KMS-11 (cell line): ENCODE measurements around the gene CHCHD4.

ENCODE experiments used
- H2AFZ ChIP-seq: fragments of 200-600 bp; sonication (generic); 2 replicates; pipeline ENCODE4 v1.6.1; 2016; ENCODE audit warnings: antibody characterized with exemption, mixed run types, low read depth
- H3K27ac ChIP-seq: fragments of 200-600 bp; sonication (generic); 2 replicates; pipeline ENCODE4 v1.6.1; 2016; ENCODE audit warnings: mild to moderate bottlenecking, mixed run types
- H3K27me3 ChIP-seq: fragments of 200-600 bp; sonication (generic); 2 replicates; pipeline ENCODE4 v1.6.1; 2017; ENCODE audit warnings: mild to moderate bottlenecking, low read depth, mixed run types, moderate library complexity; ENCODE audit not compliant: insufficient read depth
- H3K36me3 ChIP-seq: fragments of 200-600 bp; sonication (generic); 2 replicates; pipeline ENCODE4 v1.6.1; 2017; ENCODE audit warnings: mild to moderate bottlenecking, mixed run types; ENCODE audit not compliant: insufficient read depth
- H3K4me1 ChIP-seq: fragments of 200-600 bp; sonication (generic); 2 replicates; pipeline ENCODE4 v1.6.1; 2016; ENCODE audit warnings: mild to moderate bottlenecking, low read depth, mixed run types; ENCODE audit not compliant: poor library complexity, severe bottlenecking
- H3K4me2 ChIP-seq: fragments of 200-600 bp; sonication (generic); 2 replicates; pipeline ENCODE4 v1.7.0; 2016; ENCODE audit warnings: mild to moderate bottlenecking, mixed run types
- H3K4me3 ChIP-seq: fragments of 200-600 bp; sonication (generic); IDR thresholded peaks from 2 replicates; pipeline ENCODE4 v1.6.1; 2017; ENCODE audit warnings: low read depth, low read length, mixed read lengths; ENCODE audit not compliant: insufficient read depth
- H3K79me2 ChIP-seq: fragments of 200-600 bp; sonication (generic); 2 replicates; pipeline ENCODE4 v1.6.1; 2016; ENCODE audit warnings: low read depth, mixed run types; ENCODE audit not compliant: insufficient read depth
- H3K9ac ChIP-seq: fragments of 200-600 bp; sonication (generic); 2 replicates; pipeline ENCODE4 v1.6.1; 2016; ENCODE audit warnings: mild to moderate bottlenecking, mixed run types
- H4K20me1 ChIP-seq: fragments of 200-600 bp; sonication (generic); 2 replicates; pipeline ENCODE4 v1.6.1; 2016; ENCODE audit warnings: mild to moderate bottlenecking, mixed run types; ENCODE audit not compliant: insufficient read depth
- TF ChIP-seq, protein P1 (sequence below): fragments of 200-600 bp; sonication (generic); conservative IDR thresholded peaks from 2 replicates; pipeline ENCODE4 v1.6.1; 2017; ENCODE audit warnings: low read depth, mild to moderate bottlenecking, antibody characterized with exemption, low read length, moderate library complexity, mixed read lengths

CHCHD4 gene

DNA sequence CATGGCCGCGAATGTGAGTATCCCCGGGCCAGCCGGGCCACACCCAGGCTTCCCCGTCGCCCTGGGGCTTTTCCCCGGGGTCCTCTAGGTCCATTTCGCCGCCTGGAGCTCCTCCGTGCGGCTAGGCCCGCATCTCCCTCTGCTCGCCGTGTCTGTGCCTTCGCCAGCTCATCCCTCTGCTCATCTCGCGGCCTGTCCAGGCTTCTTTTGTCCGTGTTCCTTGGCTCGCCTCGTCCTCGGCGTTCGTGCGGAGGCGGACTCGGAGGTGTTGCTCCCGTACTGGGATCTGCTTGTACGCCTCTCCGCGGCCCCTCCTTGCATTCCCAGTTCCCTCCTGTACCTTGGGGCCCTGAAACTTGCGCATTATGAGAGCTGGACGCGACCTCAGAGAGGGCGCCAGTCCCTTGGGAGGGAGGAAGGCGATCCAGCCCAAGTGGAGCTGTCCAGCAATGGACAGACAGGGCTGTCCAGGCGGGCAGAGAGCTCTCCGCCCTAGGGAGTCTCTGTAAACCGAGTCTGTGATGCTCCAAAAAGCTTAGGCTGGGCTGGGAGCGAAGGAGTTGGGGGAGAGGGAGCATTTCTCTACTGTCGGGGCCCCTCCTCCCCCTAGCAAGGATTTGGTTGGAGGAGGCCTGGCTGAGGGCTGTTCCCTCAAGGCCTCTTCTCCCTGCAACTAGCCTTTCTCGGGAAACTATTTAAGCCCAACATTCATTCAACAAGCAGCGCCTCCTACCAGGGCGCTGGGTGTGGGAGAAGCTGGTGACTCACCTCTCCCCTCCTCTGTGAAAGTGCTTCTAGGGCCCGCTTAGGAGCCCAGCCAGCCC, 735 bp upstream of the CHCHD4 start:
- Histone ChIP-seq H3K9ac (peak overlapping the region; percentile 92), H3K4me2 (peak overlapping the region; percentile 68), H3K4me3 (no peak overlapping the region), H3K27ac (peak overlapping the region; percentile 89), H2AFZ (peak overlapping the region; percentile 47), H3K36me3 (no peaks in the 10 kb centered on the region), H4K20me1 (no peaks in the 10 kb centered on the region), H3K4me1 (peaks cover 31% of the 10 kb centered on the region), H3K27me3 (no peaks in the 10 kb centered on the region), H3K79me2 (peaks cover 50% of the 10 kb centered on the region)
- TF ChIP-seq, protein P1, sequence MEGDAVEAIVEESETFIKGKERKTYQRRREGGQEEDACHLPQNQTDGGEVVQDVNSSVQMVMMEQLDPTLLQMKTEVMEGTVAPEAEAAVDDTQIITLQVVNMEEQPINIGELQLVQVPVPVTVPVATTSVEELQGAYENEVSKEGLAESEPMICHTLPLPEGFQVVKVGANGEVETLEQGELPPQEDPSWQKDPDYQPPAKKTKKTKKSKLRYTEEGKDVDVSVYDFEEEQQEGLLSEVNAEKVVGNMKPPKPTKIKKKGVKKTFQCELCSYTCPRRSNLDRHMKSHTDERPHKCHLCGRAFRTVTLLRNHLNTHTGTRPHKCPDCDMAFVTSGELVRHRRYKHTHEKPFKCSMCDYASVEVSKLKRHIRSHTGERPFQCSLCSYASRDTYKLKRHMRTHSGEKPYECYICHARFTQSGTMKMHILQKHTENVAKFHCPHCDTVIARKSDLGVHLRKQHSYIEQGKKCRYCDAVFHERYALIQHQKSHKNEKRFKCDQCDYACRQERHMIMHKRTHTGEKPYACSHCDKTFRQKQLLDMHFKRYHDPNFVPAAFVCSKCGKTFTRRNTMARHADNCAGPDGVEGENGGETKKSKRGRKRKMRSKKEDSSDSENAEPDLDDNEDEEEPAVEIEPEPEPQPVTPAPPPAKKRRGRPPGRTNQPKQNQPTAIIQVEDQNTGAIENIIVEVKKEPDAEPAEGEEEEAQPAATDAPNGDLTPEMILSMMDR = no peak

DNA sequence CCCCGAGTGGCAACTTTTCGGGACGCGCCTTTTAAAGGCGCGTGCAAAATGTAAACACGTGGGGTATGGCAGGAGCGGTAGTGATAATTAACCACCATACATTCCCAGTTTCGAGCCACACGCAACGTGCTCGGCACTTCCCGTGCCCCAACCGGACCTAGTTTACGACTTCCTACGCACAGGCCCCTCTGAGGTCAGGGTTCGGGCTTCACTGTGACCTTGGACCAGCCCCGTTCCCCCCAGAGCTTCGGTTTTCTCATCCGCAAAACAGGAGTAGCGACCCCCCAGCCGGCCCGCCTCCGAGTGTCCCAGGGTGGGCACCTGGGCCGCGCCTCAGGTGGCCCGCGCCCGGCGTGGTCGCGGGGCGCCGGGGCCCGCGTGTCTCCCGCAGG, 451 bp downstream of the CHCHD4 start:
- Histone ChIP-seq H2AFZ (no peak overlapping the region), H3K4me2 (peak overlapping the region; percentile 89; the same call in 1 of the 2 replicates), H3K4me1 (peaks cover 43% of the 10 kb centered on the region), H4K20me1 (no peaks in the 10 kb centered on the region), H3K27me3 (no peaks in the 10 kb centered on the region), H3K79me2 (peaks cover 50% of the 10 kb centered on the region), H3K36me3 (no peaks in the 10 kb centered on the region), H3K9ac (peak overlapping the region; percentile 92), H3K4me3 (no peak overlapping the region), H3K27ac (peak overlapping the region; percentile 89)
- TF ChIP-seq, protein P1 = no peak

DNA sequence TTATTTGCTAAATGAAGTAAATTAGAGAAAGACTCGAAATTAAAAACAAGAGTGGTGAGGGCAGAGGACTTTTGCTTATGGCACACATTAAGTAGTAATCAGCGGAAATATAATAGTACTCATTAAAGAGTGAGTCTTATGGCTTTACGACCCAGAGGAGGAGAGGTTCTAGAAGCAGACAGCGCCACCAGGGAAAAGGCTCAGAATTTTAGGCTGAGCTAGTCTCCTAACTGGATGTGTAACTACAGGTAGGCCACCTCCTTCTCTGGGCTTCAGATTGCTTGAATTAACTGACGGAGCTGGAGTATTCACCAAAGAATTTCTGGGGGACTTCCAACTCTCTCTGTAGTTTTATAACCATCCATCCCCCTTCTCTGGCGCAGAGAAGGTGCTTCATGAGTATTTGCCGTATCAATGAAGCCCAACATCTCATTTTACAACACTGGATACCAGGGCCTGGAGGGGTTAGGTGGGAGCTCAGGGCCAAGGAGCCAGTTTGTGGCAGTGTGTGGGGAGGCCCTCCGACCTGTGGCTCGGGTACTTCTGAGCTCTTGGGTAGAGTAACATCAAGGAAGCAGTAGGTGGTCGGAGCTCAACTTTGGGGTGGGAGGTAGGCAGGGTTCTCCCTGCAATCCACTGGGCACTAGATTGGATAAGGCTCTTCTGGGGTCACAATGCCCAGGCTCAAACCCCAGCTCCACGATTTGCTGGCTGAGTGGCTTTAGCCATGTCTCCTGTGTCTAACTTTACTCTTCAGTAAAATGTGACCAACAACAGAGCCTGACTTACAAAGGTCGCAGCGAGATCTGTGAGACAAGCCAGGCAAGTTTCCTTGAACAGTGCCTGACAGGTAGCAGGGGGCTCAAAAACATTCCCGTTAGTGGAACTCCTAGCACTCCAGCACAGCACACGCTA, 1.1 kb downstream of the CHCHD4 start:
- Histone ChIP-seq H3K27ac (peak overlapping the region; percentile 89), H3K36me3 (no peaks in the 10 kb centered on the region), H4K20me1 (no peaks in the 10 kb centered on the region)

DNA sequence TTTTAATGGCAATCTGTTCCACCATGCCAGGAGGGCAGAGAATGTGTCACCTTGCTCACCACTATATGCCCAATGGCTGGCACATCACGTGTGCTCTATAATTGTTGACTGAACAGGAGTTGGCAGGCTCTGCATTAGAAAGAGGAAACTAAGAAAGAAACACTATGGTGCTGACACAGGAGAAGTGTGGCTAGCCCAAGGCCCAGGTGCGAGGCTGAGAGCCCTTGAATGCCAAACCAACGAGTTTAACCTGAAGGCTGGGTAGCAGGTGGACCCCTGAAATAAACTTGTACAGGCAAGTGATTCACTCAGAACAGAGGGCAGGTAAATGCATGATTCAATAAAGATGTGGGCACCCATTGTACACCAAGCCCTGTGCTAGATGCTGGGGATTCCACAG, 2.4 kb downstream of the CHCHD4 start:
- peak overlapping the region; percentile 89 for H3K4me2 ChIP-seq
- H3K27me3 ChIP-seq = no peaks in the 10 kb centered on the region
- no peak overlapping the region for H2AFZ ChIP-seq
- peak overlapping the region; percentile 92; the same call in 1 of the 2 replicates for H3K9ac ChIP-seq
- H4K20me1 ChIP-seq = no peaks in the 10 kb centered on the region
- H3K4me1 ChIP-seq = peaks cover 62% of the 10 kb centered on the region
- TF ChIP-seq, protein P1 = no peak
- no peaks in the 10 kb centered on the region for H3K36me3 ChIP-seq
- no peak overlapping the region for H3K4me3 ChIP-seq
- peaks cover 49% of the 10 kb centered on the region for H3K79me2 ChIP-seq
- H3K27ac ChIP-seq = peak overlapping the region; percentile 89

More for the DNA sequence above, 1.1 kb downstream of the CHCHD4 start:
- Histone ChIP-seq H2AFZ (no peak overlapping the region), H3K79me2 (peaks cover 46% of the 10 kb centered on the region), H3K4me3 (peak overlapping the region; percentile 19), H3K4me1 (peaks cover 50% of the 10 kb centered on the region), H3K4me2 (peak overlapping the region; percentile 89), H3K27me3 (no peaks in the 10 kb centered on the region), H3K9ac (peak overlapping the region; percentile 92)
- TF ChIP-seq, protein P1 = no peak
